Fibroblast of pulmonary artery (primary cell): ENCODE measurements around the gene KRT3.
"Not testable (repeated sequence)": the region's sequence is repeated elsewhere in the genome, so short reads cannot be mapped to it uniquely, and the experiment has no call there.

Experiments
- DNase-seq: peaks from one replicate; pipeline ENCODE4 v3.0.0-alpha.2; 2010; ENCODE audit warnings: low read depth
- H3K4me3 ChIP-seq: replicated peaks from 2 replicates; pipeline ENCODE4 v1.5.1; 2011; ENCODE audit warnings: low read depth, mild to moderate bottlenecking, control low read depth, low read length, moderate library complexity
- TF ChIP-seq, protein P1 (sequence below): IDR thresholded peaks from 2 replicates; pipeline ENCODE4 v1.5.1; 2011; ENCODE audit warnings: mild to moderate bottlenecking, control low read depth, low read length, inconsistent platforms; ENCODE audit errors: missing control alignments

KRT3 gene

DNA sequence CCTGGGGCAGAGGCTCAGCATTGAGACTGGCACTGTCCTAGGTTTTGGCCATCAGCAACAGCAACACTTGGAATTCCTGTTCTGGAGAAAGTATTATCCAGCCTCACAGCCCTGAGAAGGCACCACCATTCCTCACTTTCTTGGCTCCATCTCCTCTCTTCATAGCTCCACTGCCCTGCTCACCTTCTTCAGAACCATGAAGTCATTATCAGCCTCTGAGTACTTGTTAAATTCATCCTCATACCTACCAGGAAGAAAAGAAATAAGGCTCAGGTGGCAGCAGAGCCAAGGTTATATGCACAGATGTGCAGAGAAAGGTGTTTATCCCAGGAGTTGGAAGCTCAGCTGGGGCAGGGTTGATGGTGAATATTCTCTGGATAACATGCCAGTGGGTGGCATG lies 44.1 kb downstream of the KRT3 start:
- DNase-seq, result no peak
- H3K4me3 ChIP-seq, result no peak overlapping the region
- TF ChIP-seq, protein P1, sequence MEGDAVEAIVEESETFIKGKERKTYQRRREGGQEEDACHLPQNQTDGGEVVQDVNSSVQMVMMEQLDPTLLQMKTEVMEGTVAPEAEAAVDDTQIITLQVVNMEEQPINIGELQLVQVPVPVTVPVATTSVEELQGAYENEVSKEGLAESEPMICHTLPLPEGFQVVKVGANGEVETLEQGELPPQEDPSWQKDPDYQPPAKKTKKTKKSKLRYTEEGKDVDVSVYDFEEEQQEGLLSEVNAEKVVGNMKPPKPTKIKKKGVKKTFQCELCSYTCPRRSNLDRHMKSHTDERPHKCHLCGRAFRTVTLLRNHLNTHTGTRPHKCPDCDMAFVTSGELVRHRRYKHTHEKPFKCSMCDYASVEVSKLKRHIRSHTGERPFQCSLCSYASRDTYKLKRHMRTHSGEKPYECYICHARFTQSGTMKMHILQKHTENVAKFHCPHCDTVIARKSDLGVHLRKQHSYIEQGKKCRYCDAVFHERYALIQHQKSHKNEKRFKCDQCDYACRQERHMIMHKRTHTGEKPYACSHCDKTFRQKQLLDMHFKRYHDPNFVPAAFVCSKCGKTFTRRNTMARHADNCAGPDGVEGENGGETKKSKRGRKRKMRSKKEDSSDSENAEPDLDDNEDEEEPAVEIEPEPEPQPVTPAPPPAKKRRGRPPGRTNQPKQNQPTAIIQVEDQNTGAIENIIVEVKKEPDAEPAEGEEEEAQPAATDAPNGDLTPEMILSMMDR, result no peak

DNA sequence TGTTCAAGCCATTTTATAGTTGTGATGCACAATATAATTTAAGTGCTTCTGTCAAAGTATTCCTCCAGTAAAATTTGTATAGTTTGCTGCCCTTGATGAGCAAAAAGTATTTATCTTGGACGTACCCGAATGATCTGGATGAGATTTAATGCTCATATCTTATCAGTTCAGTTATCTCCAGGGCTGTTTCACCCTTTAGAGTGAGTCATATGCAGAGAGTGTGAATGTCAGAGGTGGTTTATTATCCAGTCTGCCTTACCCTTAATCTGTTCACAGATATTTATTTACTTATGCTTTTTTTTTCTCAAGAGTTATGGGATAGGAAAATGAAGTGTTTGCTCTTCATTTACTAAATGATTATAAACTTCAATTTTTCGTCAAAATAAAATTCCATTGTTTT lies 45.4 kb downstream of the KRT3 start:
- H3K4me3 ChIP-seq, DNase-seq: not testable (repeated sequence)

DNA sequence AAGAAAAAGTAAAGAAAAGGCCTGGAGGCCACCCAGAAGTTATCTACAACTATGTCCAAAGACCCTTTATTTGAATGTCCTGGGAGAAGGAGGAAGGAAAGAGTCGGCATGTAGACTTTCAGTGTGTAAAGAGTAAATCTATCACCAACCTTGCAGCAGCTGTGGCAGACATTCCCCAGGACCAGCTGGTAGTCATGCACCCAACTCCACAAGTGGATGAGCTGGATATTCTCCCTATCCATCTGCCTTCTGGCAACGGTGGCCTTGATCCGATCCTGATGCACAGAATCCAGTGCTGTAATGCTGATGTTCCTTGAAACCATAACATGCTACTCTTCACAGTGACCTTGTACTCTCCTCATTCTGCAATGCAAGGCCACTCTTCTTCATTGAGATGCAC lies 46.1 kb downstream of the KRT3 start:
- no peak for DNase-seq
- H3K4me3 ChIP-seq, result no peak overlapping the region
- TF ChIP-seq, protein P1, result no peak

DNA sequence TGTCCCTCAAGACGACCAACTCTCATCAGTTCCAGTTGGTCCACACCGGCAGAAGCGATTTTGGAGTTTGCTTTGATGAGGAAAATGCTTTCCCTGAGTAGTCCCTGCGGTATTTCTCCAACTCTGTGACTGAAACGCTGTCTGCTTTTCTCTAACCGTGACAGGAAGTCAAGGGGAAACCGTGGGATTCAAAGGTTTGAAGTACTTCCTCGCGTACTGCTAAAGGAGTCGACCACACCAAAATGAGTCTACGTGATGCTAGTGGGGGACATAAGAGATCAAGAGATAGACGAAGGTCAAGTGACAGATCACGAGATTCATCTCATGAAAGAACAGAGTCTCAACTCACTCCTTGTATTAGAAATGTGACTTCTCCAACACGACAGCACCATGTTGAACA lies 47.3 kb downstream of the KRT3 start:
- DNase-seq, result no peak
- TF ChIP-seq, protein P1, result no peak
- H3K4me3 ChIP-seq, result no peak overlapping the region

DNA sequence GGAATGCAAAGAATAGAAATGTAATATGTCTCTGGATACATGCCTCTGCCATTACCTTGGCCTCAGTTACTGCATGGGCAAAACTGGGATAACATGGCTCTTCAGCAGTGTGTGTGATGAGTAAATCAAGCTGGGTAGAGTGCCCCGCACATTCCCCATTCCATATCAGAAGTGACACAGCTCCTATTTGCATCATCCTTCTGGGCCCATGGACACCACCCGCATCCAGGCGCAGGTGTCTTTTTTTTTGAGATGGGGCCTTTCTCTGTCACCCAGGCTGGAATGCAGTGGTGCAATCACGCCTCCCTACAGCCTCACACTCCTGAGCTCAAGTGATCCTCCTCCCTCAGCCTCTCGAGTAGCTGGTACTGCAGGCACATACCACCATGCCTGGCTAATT lies 50.4 kb downstream of the KRT3 start:
- no peak for DNase-seq
- H3K4me3 ChIP-seq, result no peak overlapping the region
- TF ChIP-seq, protein P1, result no peak

DNA sequence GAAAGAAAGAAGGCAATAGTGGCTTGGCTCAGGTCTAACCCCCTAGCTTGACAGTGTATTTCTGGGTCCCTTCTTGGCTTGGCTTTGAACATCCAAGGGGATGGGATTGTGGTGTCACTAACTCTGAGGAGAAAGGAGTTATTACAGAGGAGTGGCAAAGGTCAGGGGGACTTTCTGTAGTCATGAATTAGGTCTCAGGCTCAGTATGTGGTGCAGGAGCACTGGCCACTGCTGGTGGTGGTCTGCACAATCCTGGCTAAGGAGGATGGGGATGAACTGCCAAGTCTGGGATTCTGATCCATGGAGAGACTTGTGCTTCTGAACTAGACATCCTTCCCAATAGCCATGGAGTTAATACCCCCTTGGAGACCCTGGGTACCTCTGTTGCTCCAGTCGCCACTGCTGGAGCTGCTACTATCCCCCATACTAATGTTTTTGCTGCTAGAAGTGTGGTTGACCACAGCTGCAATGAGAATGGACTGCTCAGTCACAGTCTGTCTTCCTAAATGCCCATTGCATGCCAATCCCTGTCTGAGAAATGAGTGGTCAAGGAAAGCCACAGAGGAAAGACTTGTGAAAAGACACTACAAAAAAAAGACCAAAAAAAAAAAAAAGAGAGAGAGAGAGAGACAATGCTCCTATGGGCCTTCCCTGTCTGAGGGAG lies 51.3 kb downstream of the KRT3 start:
- no peak for DNase-seq
- TF ChIP-seq, protein P1, result no peak
- H3K4me3 ChIP-seq, result no peak overlapping the region

DNA sequence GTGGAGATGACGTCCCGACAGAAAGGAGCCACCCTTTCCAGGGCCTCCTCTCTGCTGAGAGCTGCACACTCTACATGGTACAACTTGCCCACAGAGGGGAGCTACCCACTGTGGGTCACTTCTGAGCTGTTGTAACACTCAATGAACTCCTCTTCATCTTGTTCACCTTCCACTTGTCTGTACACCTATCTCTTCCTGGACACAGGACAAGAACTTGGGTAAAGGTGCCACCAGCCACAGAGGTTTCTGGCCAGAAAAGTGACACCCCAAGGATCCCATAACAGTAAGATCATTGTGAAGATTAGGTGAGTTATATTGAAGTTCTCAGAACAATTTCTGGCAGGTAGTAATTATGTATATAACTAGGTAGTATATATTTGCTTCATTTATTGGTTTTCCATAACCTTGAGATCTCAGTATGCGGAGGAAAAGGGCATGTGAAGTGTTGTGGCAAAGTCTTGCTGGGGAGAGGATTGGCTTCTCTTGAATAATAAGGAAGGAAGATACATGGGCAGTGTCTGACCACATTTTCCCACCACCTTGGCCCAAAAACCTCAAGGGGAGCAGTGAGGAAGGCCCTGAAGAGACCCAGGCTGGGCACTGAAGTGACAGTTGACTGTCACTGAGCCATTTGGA lies 53.0 kb downstream of the KRT3 start:
- TF ChIP-seq, protein P1, result no peak
- H3K4me3 ChIP-seq, result no peak overlapping the region
- DNase-seq, result no peak
